ENCODE results near the gene IFNLR1. TPM values are rescaled to one million over a fixed set of nuclear protein-coding genes. Genes with fewer than 3 reads are reported as not detected.

IFNLR1 gene
- total RNA-seq, 2 experiments from 2014 or later, result 1.2 to 1.3 TPM

DNA sequence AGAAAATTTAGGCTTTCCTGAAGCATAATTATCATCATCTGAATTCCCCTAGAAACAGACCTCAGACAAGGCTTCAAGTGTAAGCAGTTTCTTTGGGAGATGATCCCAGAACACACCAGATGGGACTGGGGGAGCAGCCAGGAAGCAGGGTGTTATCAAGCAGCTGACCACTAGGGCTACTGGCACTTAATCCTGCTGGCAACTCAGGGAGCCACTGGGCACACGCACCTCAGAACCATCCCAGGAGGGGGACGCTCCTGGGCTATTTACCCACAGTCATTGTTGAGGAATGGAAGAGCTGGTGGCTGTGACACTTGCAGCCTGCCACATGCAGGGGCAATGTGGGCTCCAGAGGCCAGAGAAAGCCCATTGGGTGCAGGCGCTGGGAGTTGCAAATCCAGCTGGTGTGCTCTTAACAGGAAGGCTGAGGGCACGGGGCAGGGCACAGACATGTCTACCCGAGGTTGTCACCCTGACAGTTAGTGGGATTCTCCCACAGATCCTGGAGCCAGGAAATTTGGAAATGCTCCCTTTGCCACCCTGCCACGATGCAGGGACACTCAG, 29.1 kb downstream of the IFNLR1 start:
- TF ChIP-seq, protein P1, sequence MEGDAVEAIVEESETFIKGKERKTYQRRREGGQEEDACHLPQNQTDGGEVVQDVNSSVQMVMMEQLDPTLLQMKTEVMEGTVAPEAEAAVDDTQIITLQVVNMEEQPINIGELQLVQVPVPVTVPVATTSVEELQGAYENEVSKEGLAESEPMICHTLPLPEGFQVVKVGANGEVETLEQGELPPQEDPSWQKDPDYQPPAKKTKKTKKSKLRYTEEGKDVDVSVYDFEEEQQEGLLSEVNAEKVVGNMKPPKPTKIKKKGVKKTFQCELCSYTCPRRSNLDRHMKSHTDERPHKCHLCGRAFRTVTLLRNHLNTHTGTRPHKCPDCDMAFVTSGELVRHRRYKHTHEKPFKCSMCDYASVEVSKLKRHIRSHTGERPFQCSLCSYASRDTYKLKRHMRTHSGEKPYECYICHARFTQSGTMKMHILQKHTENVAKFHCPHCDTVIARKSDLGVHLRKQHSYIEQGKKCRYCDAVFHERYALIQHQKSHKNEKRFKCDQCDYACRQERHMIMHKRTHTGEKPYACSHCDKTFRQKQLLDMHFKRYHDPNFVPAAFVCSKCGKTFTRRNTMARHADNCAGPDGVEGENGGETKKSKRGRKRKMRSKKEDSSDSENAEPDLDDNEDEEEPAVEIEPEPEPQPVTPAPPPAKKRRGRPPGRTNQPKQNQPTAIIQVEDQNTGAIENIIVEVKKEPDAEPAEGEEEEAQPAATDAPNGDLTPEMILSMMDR (IDR thresholded peaks at IDR 0.05), result no peak
- Histone ChIP-seq H3K36me3 (ENCODE audit: insufficient read depth, low read length) (peaks cover 6% of the 10 kb centered on the region), H3K27ac (ENCODE audit: low read depth in 1 of 2, low read length in 2 of 2) (no peak overlapping the region), H3K27me3 (ENCODE audit: control insufficient read depth in 1 of 2, insufficient read depth in 2 of 2, low read length in 2 of 2) (peaks cover 0 to 2% of the 10 kb centered on the region in 2 experiments), H3K9me3 (ENCODE audit: control insufficient read depth in 1 of 2, insufficient read depth in 1 of 2, low read length in 2 of 2) (no peaks in the 10 kb centered on the region), H3K4me1 (ENCODE audit: insufficient read depth, low read length) (no peaks in the 10 kb centered on the region), H3K4me3 (ENCODE audit: low read length) (no peak overlapping the region)
- Mint-ChIP-seq H3K9me3 (no peaks in the 10 kb centered on the region), H3K4me1 (ENCODE audit: low read depth) (no peaks in the 10 kb centered on the region), H3K36me3 (ENCODE audit: low read depth) (peaks cover 4% of the 10 kb centered on the region), H3K4me3 (no peak overlapping the region), H3K27me3 (peaks cover under 1% of the 10 kb centered on the region), H3K27ac (no peak overlapping the region)
- ATAC-seq (ENCODE audit: poor library complexity) (no peak), DNase-seq (no peak)
- CTCF ChIA-PET, result interaction anchor here (2.0 kb wide), 1 partner anchor 8 kb away, joined by 6 read pairs; no protein-coding TSS in a partner anchor
- POLR2A ChIA-PET, result no interaction called here
- intact Hi-C loops (cut with DNase I, micrococcal nuclease), result no loop called here

DNA sequence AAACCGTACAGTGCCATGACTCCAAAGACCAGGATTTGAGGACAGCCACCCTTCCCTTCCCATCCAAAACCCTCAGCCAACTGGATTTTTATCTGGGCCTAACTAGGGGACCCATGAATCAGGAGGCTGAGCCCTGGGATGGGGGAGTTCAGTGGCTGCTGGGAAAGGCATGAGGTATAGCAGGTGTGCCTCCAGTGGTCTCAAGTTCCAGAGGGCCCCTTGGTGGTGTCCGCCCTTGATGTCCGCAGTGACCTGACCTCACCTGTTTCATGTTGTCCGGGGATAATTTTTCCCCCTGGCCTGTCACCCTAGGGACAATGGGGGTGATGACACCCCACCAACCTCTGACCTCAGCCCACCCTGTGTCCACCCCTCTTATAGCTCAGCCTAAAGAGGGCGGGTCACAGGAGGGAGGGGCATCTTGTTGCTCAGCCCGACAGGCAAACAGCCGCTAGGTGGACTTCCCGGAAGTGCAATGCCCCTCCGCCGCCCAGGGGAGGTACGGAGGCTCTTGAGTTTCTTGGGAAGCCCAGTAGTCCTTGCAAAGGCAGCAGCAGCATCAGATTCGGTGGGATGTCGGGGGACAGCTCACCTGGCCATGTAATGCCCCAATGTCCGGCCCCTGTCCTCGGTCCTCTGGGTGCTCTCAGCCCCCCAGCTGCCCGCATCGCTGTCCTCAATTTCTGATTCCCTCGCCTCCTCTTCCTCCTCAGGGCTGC, 30.4 kb downstream of the IFNLR1 start:
- TF ChIP-seq, protein P1 (IDR thresholded peaks at IDR 0.05), result no peak
- no peaks in the 10 kb centered on the region for H3K9me3 ChIP-seq (ENCODE audit: control insufficient read depth in 1 of 2, insufficient read depth in 1 of 2, low read length in 2 of 2)
- no peak overlapping the region for H3K4me3 Mint-ChIP-seq
- H3K36me3 ChIP-seq (ENCODE audit: insufficient read depth, low read length), result peaks cover 6% of the 10 kb centered on the region
- ATAC-seq (ENCODE audit: poor library complexity) (no peak), DNase-seq (no peak)
- H3K27me3 ChIP-seq (ENCODE audit: control insufficient read depth in 1 of 2, insufficient read depth in 2 of 2, low read length in 2 of 2), result peaks cover under 1 to 9% of the 10 kb centered on the region in 2 experiments
- POLR2A ChIA-PET, result no interaction called here
- H3K9me3 Mint-ChIP-seq, result no peaks in the 10 kb centered on the region
- H3K27ac ChIP-seq (ENCODE audit: low read depth in 1 of 2, low read length in 2 of 2), result no peak overlapping the region
- peaks cover 11% of the 10 kb centered on the region for H3K27me3 Mint-ChIP-seq
- intact Hi-C loops (cut with DNase I, micrococcal nuclease), result no loop called here
- H3K27ac Mint-ChIP-seq, result no peak overlapping the region
- CTCF ChIA-PET, result no interaction called here
- no peak overlapping the region for H3K4me3 ChIP-seq (ENCODE audit: low read length)
- peaks cover 4% of the 10 kb centered on the region for H3K36me3 Mint-ChIP-seq (ENCODE audit: low read depth)
- H3K4me1 ChIP-seq (ENCODE audit: insufficient read depth, low read length), result no peaks in the 10 kb centered on the region
- no peaks in the 10 kb centered on the region for H3K4me1 Mint-ChIP-seq (ENCODE audit: low read depth)

DNA sequence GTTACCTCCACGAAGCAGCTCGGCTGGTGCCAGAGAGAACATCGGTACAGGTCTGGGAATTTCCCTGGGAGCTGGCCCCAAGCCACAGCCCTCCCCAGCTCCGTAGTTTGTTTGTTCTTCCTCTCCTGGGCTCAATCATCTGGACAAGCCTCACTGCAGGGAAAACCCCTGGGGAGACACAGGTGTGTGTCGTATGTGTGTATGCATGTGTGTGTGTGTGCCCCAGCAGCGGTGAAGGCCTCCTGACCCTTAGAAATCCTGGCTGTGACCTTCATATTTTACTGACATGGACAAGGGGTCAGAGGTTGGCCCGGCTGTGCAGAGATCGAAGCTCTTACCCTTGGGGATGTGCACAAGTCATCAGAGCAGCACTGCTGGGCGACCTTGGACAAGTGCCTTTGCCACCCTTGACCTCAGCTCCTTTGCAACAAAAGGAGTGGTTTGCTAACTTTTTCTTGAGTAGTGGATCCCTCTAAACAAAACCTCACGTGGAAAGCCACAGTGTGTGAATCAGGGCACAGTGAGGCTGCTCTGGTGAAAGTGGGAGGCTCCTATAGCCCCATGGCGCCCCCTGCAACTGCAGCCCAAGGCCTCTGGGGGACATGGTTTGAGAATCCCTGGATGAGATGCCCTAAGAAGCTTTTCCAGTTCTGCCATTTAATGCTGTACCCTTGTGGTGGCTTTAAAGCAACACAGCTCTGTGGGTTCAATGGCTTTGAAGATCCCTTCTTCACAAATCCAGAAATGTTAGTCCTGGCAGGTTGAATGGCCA, 31.9 kb downstream of the IFNLR1 start:
- Histone ChIP-seq H3K9me3 (ENCODE audit: control insufficient read depth in 1 of 2, insufficient read depth in 1 of 2, low read length in 2 of 2) (no peaks in the 10 kb centered on the region), H3K27ac (ENCODE audit: low read depth in 1 of 2, low read length in 2 of 2) (no peak overlapping the region), H3K27me3 (ENCODE audit: control insufficient read depth in 1 of 2, insufficient read depth in 2 of 2, low read length in 2 of 2) (peaks cover 4 to 23% of the 10 kb centered on the region in 2 experiments), H3K4me1 (ENCODE audit: insufficient read depth, low read length) (peaks cover 9% of the 10 kb centered on the region), H3K4me3 (ENCODE audit: low read length) (no peak overlapping the region), H3K36me3 (ENCODE audit: insufficient read depth, low read length) (peaks cover 6% of the 10 kb centered on the region)
- Mint-ChIP-seq H3K36me3 (ENCODE audit: low read depth) (peaks cover 4% of the 10 kb centered on the region), H3K27me3 (peaks cover 26% of the 10 kb centered on the region), H3K4me1 (ENCODE audit: low read depth) (peaks cover 10% of the 10 kb centered on the region), H3K4me3 (no peak overlapping the region), H3K9me3 (no peaks in the 10 kb centered on the region), H3K27ac (no peak overlapping the region)
- TF ChIP-seq, protein P1 (IDR thresholded peaks at IDR 0.05), result no peak
- intact Hi-C loops (cut with DNase I, micrococcal nuclease), result no loop called here
- CTCF ChIA-PET, result no interaction called here
- DNase-seq (no peak), ATAC-seq (ENCODE audit: poor library complexity) (no peak)
- POLR2A ChIA-PET, result no interaction called here
